HG02885 (cell line): ENCODE results near the gene PRXL2B.

Source experiments
- ATAC-seq: cut with Tn5 transposase; IDR thresholded peaks from one replicate; pipeline ENCODE4 v1.9.1; 2021; ENCODE audit warnings: mild to moderate bottlenecking; ENCODE audit not compliant: unreplicated experiment, poor library complexity

The PRXL2B gene

DNA sequence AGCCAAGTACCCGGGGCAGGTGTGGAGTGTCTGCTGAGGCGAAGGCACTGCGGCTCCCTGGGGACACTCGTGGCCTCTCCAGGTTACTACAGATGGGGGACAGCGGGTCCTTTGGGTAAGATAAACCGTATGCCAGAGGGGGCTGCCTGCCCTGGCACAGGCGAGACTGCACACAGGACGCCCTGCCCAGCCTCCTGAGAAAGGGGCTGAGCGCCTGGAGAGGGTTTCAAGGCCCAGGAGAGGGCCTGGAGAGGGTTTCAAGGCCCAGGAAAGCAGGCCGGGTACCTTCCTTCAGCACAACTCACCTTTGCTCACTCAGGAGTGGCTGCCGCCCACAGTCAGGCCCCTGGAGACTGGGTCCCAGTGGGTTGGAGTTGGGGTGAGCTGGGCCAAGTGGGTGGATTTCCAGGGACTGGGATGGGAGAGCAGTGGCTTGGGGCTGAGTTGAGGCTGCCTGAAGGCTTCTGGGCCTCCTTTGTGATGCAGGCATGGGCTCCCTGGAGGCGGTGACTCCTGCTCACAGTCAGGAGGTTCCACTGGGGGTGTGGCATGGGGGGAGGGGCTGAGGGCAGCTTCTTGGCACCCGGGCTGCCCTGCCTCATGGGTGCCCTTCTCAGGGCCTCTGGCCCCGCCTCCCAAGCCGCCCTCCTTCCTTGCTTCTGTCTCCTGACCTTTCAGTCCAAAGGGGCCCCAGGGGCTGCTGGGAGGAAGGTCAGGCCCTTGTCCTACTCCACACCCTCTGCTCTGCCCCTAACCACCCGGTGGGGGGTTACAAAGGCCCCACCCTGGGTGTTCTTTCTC lies 46.2 kb downstream of the PRXL2B start, which contains the start of gene MMEL1:
MMEL1 (minus strand) TSS at position 456 of the 801 bp plus-strand sequence. CDS start 3,532 bp downstream, outside the sequence.
- ATAC-seq: no peak

DNA sequence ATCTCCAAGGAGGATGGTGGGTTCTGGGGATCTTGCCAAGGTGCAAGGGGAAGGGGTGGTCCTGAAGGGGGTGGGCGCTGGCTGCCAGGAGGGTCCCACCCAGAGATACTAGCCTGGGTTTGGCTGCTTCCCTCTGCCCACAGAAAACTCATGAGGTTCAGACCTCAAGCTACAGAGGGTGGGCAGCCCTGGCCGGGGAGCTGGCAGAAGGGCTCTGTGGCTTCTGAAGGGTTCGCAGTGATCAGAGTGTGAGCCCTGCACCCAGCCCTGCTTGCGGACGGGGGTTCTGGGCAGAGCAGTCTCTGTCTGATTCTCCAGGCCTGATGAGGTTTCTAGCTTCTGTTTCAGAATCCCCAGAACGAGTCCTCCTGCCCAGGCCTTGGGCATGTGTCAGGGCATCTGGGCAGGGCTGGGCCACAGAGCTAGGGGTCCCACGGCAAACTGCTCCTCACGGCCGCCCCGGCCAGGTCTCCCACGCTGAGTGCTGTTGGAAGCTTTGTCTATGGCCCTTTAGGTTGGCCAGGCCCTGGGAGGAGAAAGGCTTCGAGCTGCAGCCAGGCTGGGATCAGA lies 46.9 kb downstream of the PRXL2B start:
- ATAC-seq: no peak

DNA sequence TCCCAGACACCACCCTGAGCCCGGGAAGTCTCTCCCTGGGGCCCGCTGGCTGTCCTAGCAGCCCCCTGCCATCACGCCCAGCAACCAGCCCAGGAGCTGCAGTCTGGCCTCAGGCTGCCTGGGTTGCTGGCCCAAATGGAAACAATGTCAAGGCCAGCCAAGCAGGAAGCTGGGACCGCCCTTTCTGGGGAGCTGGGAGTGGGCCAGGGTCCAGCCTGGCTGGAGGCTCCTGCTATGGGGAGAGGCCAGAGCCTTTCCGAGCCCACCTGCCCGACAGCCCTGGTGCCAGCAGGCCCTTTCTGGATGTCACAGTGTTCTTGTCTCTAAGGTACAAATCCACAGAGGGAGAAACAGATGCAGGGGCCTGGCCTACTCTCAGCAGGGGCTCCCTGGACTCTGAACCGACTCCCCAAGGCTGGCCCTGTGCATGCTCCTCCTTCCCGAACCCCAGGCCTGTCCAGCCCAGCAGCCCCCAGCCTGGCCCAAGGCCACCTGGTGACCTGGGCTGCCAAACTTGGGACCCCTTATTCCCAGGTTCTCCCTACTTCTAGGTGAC lies 47.4 kb downstream of the PRXL2B start:
- ATAC-seq: no peak

DNA sequence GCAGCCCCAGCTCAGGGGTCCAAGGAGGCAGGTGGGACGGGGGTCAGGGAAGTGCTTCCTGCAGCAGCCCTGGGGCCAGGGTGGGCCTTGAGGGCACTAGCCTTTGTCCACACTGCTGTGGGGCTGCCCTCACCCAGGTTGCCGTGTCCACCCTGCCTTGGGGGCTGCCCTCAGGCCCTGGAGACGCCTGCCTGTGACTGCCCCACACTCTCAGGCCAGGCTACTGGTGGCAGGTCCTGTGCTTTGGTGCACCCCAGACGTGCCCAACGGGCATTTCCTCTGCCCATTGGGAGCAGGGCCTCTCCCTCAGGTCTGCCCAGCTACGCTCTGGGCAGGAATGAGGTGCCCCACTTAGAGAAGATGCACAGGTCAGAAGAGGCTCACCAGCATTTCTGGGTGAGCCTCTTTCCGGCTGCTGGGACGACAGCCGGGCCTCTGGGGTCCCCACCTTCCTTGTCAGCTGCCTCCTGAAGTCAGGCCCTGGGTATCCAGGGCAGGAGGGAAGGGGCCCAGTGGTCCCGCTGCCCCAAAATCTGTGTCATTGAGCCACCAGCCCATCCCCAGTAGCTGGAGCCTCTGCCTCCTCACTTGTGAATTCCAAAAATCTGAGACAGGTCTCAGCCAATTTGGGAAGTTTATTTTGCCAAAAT lies 48.9 kb downstream of the PRXL2B start:
- ATAC-seq: no peak

DNA sequence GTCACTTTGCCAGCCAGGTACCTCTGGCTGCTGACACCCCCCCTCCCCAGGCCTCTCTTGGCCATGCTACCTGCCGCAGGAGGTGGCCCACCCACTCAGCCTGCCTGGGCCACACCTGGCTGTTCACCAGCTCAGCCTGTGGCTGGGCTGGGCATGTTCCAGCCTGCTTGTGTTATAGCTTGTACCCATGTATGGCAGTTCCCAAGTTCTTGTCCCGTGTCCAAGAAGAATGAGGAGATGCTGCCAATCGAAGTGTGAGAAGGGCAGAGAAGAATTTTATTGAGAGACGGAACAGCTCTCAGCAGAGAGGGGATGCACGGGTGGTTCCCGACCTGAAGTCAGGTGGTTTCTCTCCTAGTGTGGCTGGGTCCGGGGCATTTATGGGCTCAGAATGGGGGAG lies 50.2 kb downstream of the PRXL2B start:
- ATAC-seq: no peak

DNA sequence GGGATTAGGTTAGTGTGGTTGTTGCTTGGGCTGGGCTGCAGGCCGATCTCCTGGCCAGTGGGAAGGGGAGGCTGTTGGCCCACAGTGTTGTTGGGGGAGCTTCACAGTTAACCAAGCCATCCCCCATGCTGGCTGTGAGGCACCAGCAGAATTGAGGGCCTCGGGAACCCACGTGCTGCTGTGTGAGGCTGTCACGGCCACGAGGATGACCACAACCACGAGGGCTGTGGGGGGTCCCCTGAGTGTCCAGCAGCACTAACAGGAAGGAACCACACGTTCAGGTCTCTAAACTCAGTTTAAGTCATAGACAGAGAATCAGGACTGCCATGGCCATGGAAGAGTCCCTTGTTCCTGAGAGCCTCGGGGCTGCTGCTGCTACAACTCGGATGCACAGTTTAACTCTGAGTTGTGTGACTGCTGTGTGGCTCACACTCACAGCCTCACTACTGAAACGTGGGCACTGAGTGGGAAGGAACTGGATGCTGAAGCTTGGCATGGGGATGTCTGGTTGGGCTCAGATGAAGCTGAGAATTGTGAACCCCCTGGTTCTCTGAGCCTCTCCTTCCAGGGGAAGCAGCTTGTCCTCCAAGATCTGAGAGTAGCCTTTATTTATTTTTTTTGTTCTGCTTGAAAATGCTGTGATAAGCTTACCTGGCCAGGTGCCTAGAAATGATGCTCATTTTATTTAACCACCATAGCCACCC lies 51.0 kb downstream of the PRXL2B start:
- ATAC-seq: no peak

DNA sequence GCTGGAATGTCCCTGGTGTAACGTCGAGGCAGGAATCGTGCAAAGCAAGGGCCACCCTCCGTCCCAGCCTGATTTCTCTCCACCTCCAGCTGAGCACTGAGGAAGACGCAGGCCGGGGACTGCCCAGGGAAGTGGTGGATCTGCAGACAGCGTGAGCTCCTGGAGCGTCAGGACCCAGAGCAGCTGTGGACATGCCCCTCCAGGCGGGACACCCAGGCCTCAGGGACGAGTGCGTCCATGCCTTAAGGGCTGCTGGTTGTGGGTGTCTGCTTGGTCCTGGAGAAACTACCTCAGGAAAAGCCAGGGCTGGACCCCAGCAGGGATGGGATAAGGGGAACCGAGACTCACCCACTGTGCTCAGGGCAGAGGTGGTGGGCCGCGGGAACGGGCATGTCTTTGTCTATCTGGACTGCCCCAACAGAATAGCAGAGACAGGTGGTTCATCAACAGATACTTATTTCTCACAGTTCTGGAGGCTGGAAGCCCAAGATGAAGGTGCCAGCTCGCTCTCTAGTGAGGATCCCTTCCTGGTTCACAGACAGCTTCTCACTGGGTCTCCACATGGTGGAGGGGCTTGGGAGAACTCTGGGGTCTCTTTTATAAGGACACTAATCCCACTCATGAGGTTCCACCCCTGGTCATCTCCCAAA lies 52.0 kb downstream of the PRXL2B start:
- ATAC-seq: no peak

DNA sequence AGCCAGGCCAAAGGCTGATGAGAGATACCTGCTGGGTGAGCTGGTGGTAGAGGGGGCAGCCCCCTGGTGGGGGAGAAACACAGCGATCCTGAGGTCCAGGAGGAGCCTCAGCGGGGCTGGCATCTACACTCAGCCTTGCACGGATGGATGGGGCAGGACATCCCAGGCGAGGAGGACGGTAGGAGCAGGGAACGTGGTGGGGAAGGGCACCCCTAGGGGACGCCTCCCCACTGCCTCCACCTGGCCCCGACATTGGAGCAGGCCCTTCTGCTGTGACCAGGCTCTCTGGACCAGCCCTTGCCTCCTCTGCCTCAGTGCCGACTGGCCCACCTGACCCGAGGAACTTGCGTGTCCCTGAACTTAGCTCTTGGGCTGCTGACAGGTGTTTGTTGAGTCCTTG lies 52.6 kb downstream of the PRXL2B start:
- no peak for ATAC-seq

DNA sequence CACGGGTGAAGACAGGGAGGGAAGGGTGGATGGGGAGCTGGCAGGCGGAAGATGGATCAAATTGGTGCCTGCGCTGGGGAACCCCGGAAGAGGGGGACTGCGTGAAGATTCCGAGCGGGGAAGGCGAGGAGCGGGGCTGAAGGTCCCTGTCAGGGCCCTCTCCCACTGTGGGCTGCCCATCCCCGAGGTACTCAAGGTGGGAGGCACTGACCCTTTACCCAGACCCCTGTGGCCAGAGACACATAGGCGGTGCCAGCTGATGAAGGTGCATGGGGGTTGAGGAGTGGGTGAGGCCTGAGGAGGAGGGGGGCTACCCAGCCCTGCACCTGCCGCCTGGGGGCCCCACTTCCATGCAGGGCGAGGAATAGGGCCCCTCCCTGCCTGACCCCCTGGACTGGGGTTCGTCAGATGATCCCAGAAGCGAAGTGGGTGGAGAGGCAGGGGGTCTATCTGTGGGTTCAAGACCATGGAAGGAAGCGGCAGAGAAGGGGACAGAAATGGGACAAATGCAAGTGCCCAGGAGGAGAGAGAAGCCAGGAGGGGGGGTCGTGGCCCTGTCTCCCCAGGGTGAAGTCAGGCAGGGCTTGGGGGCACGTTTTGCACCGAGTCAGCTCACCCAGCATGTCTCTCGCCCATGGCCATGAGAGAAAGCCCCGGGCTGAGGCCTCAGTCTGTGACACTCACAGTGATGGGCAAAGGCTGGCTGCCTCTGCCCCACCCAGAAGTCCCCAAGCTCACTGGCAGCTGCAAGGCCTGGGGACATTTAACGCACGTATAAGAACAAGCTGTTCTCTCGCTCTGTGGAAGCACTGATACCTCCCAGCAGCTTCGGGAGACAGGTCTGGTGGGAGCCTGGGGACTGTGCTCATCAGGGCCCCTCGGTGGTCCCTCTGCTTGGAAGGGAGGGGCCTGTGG lies 53.3 kb downstream of the PRXL2B start:
- ATAC-seq: no peak

DNA sequence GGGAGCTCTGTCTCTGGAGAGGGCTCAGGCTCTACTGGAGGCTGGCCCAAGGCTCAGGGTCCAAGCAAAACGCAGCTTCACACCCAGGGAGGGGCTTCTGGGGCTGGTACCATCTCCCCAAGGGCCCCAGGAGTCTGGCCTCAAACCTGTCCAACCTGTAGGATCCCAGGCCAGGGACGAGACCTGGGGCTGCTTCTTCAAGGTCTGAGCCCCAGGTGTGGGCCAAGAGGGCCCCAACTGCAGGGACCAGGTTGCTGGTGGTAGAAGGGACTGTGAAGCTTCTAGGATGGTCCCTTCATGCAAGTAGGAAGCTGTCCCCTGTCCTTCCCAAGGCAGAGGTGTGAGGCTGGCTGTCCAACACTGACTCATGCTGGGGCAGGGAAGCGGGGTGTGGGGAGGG lies 54.0 kb downstream of the PRXL2B start:
- ATAC-seq: no peak
